ENCODE measurements around the gene CAMK1. TPM values are rescaled to one million over a fixed set of nuclear protein-coding genes. Genes with fewer than 3 reads are reported as not detected.

The CAMK1 gene
- 2.2 and 2.3 TPM in 2 replicates for polyA plus RNA-seq (2013)

- no peak within 1 kb of the TSS for H3K23ac ChIP-seq (ENCODE audit: low read length)
- no peak within 1 kb of the TSS for H3K4ac ChIP-seq (ENCODE audit: low read depth, low read length)
- peak within 1 kb of the TSS; percentile 41 for H4K91ac ChIP-seq (ENCODE audit: low read depth, low read length)
- peak within 1 kb of the TSS; percentile 48 for H2AFZ ChIP-seq (ENCODE audit: insufficient read depth, low read length, poor library complexity)
- H3K27me3 ChIP-seq (ENCODE audit: insufficient read depth, low read length): no peaks in the 10 kb centered on the region
- WGBS (ENCODE audit: extremely low coverage, insufficient coverage, insufficient read length): no CpG with 5 or more reads among the region's 49 CpGs
- H3K18ac ChIP-seq (ENCODE audit: low read length): no peak within 1 kb of the TSS
- peak within 1 kb of the TSS; percentile 72 for H4K8ac ChIP-seq (ENCODE audit: low read depth, low read length)
- peak within 1 kb of the TSS; percentile 47 for H3K14ac ChIP-seq (ENCODE audit: low read length)
- no peaks in the 10 kb centered on the region for H3K79me2 ChIP-seq (ENCODE audit: control insufficient read depth, insufficient read depth, low read length, poor library complexity)
- DNase-seq: peak; percentile 38 to 72
- H3K36me3 ChIP-seq (ENCODE audit: control insufficient read depth in 1 of 2, insufficient read depth in 2 of 2, low read length in 2 of 2): no peaks in the 10 kb centered on the region
- peak within 1 kb of the TSS; percentile 64 for H3K4me3 ChIP-seq (ENCODE audit: low read depth, low read length)
- H2BK12ac ChIP-seq (ENCODE audit: low read length): no peak within 1 kb of the TSS
- peak within 1 kb of the TSS; percentile 80 for H3K4me2 ChIP-seq (ENCODE audit: low read length)
- H3K4me1 ChIP-seq (ENCODE audit: control insufficient read depth in 1 of 2, insufficient read depth in 2 of 2, low read length in 2 of 2): peaks cover 7 to 12% of the 10 kb centered on the region in 2 experiments
- H3K9ac ChIP-seq (ENCODE audit: low read length): peak within 1 kb of the TSS; percentile 65
- H2BK5ac ChIP-seq (ENCODE audit: low read depth, low read length, poor library complexity): no peak within 1 kb of the TSS
- peaks cover 7% of the 10 kb centered on the region for H3K79me1 ChIP-seq (ENCODE audit: low read length)
- H3K9me3 ChIP-seq (ENCODE audit: insufficient read depth, low read depth, low read length): no peaks in the 10 kb centered on the region
- H2BK120ac ChIP-seq (ENCODE audit: insufficient read depth, low read length, poor library complexity): peak within 1 kb of the TSS; percentile 26
- peak within 1 kb of the TSS; percentile 6 for H4K12ac ChIP-seq (ENCODE audit: low read depth, low read length)
- H2AK5ac ChIP-seq (ENCODE audit: low read length): peak within 1 kb of the TSS; percentile 2
- H3K27ac ChIP-seq (ENCODE audit: low read depth, low read length): no peak within 1 kb of the TSS
These were observed at the start of gene CAMK1 for GRCh38 chr3:9769426-9770275. Gene CAMK1 (minus strand): TSS chr3:9769947. CDS start chr3:9767749, 2,198 bp downstream.

- WGBS (ENCODE audit: extremely low coverage, insufficient coverage, insufficient read length): 100% methylated on average over 1 of the region's 7 CpGs
- no peak for DNase-seq
- H3K4me2 ChIP-seq (ENCODE audit: low read length): no peak overlapping the region
These were observed 49.1 kb upstream of the CAMK1 start for GRCh38 chr3:9818666-9819335.

DNA sequence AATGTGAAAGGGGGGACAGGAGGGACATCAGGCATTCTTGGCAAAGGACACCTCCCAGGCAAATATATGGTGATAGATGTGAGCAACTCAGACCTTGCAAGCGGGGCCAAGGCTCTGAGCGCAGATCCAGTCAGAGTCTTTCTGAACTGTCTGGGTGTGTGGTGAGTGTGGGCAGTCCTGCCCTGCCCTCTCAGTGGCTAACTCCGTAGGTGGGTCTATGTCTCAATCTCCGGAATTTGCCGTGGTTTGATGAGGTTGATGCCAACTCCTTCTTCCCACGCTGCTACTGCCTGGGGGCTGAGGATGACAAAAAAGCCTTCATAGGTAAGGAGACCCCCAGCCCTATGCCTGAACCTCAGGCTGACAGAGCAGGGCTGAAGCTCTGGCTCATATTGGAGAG, 47.7 kb upstream of the CAMK1 start:
- H3K4ac ChIP-seq (ENCODE audit: low read depth, low read length): no peak overlapping the region
- H3K14ac ChIP-seq (ENCODE audit: low read length): no peak overlapping the region
- DNase-seq: no peak
- H3K18ac ChIP-seq (ENCODE audit: low read length): no peak overlapping the region
- H3K9me3 ChIP-seq (ENCODE audit: insufficient read depth, low read depth, low read length): no peaks in the 10 kb centered on the region
- no peak overlapping the region for H2AK5ac ChIP-seq (ENCODE audit: low read length)
- no peak overlapping the region for H4K8ac ChIP-seq (ENCODE audit: low read depth, low read length)
- H3K27ac ChIP-seq (ENCODE audit: low read depth, low read length): no peak overlapping the region
- no peak overlapping the region for H2BK5ac ChIP-seq (ENCODE audit: low read depth, low read length, poor library complexity)
- no peak overlapping the region for H3K9ac ChIP-seq (ENCODE audit: low read length)
- peaks cover 6 to 15% of the 10 kb centered on the region in 2 experiments for H3K36me3 ChIP-seq (ENCODE audit: control insufficient read depth in 1 of 2, insufficient read depth in 2 of 2, low read length in 2 of 2)
- no peaks in the 10 kb centered on the region for H3K79me2 ChIP-seq (ENCODE audit: control insufficient read depth, insufficient read depth, low read length, poor library complexity)
- H2BK120ac ChIP-seq (ENCODE audit: insufficient read depth, low read length, poor library complexity): no peak overlapping the region
- H4K91ac ChIP-seq (ENCODE audit: low read depth, low read length): no peak overlapping the region
- no peak overlapping the region for H3K23ac ChIP-seq (ENCODE audit: low read length)
- H3K27me3 ChIP-seq (ENCODE audit: insufficient read depth, low read length): no peaks in the 10 kb centered on the region
- no CpG with 5 or more reads among the region's 6 CpGs for WGBS (ENCODE audit: extremely low coverage, insufficient coverage, insufficient read length)
- no peaks in the 10 kb centered on the region for H3K79me1 ChIP-seq (ENCODE audit: low read length)
- H3K4me2 ChIP-seq (ENCODE audit: low read length): no peak overlapping the region
- H3K4me3 ChIP-seq (ENCODE audit: low read depth, low read length): no peak overlapping the region
- H4K12ac ChIP-seq (ENCODE audit: low read depth, low read length): no peak overlapping the region
- no peak overlapping the region for H2BK12ac ChIP-seq (ENCODE audit: low read length)
- no peaks in the 10 kb centered on the region for H3K4me1 ChIP-seq (ENCODE audit: control insufficient read depth in 1 of 2, insufficient read depth in 2 of 2, low read length in 2 of 2)
- no peak overlapping the region for H2AFZ ChIP-seq (ENCODE audit: insufficient read depth, low read length, poor library complexity)

More at GRCh38 chr3:9818666-9819335, 49.1 kb upstream of the CAMK1 start:
- Histone ChIP-seq H3K9me3 (ENCODE audit: insufficient read depth, low read depth, low read length) (no peaks in the 10 kb centered on the region), H3K4ac (ENCODE audit: low read depth, low read length) (no peak overlapping the region), H3K9ac (ENCODE audit: low read length) (no peak overlapping the region), H3K14ac (ENCODE audit: low read length) (no peak overlapping the region), H3K36me3 (ENCODE audit: control insufficient read depth in 1 of 2, insufficient read depth in 2 of 2, low read length in 2 of 2) (peaks cover 0 to 8% of the 10 kb centered on the region in 2 experiments), H4K12ac (ENCODE audit: low read depth, low read length) (no peak overlapping the region), H2BK12ac (ENCODE audit: low read length) (no peak overlapping the region), H3K4me3 (ENCODE audit: low read depth, low read length) (no peak overlapping the region), H2BK120ac (ENCODE audit: insufficient read depth, low read length, poor library complexity) (no peak overlapping the region), H3K79me1 (ENCODE audit: low read length) (no peaks in the 10 kb centered on the region), H4K91ac (ENCODE audit: low read depth, low read length) (no peak overlapping the region), H3K27me3 (ENCODE audit: insufficient read depth, low read length) (no peaks in the 10 kb centered on the region), H3K23ac (ENCODE audit: low read length) (no peak overlapping the region), H4K8ac (ENCODE audit: low read depth, low read length) (no peak overlapping the region), H2AK5ac (ENCODE audit: low read length) (no peak overlapping the region), H3K4me1 (ENCODE audit: control insufficient read depth in 1 of 2, insufficient read depth in 2 of 2, low read length in 2 of 2) (no peaks in the 10 kb centered on the region), H2AFZ (ENCODE audit: insufficient read depth, low read length, poor library complexity) (no peak overlapping the region), H3K79me2 (ENCODE audit: control insufficient read depth, insufficient read depth, low read length, poor library complexity) (no peaks in the 10 kb centered on the region), H3K27ac (ENCODE audit: low read depth, low read length) (no peak overlapping the region), H3K18ac (ENCODE audit: low read length) (no peak overlapping the region), H2BK5ac (ENCODE audit: low read depth, low read length, poor library complexity) (no peak overlapping the region)

GRCh38 chr3:9815986-9816385, 46.2 kb upstream of the CAMK1 start:
- H3K4me2 ChIP-seq (ENCODE audit: low read length): no peak overlapping the region
- no peak overlapping the region for H4K12ac ChIP-seq (ENCODE audit: low read depth, low read length)
- H2BK120ac ChIP-seq (ENCODE audit: insufficient read depth, low read length, poor library complexity): no peak overlapping the region
- H3K4me1 ChIP-seq (ENCODE audit: control insufficient read depth in 1 of 2, insufficient read depth in 2 of 2, low read length in 2 of 2): no peaks in the 10 kb centered on the region
- DNase-seq: no peak
- H3K36me3 ChIP-seq (ENCODE audit: control insufficient read depth in 1 of 2, insufficient read depth in 2 of 2, low read length in 2 of 2): peaks cover 6 to 15% of the 10 kb centered on the region in 2 experiments
- no peak overlapping the region for H3K23ac ChIP-seq (ENCODE audit: low read length)
- no peak overlapping the region for H2BK5ac ChIP-seq (ENCODE audit: low read depth, low read length, poor library complexity)
- H3K79me1 ChIP-seq (ENCODE audit: low read length): no peaks in the 10 kb centered on the region
- no peaks in the 10 kb centered on the region for H3K79me2 ChIP-seq (ENCODE audit: control insufficient read depth, insufficient read depth, low read length, poor library complexity)
- no peak overlapping the region for H3K4ac ChIP-seq (ENCODE audit: low read depth, low read length)
- H3K27ac ChIP-seq (ENCODE audit: low read depth, low read length): no peak overlapping the region
- no CpG with 5 or more reads among the region's 9 CpGs for WGBS (ENCODE audit: extremely low coverage, insufficient coverage, insufficient read length)
- no peak overlapping the region for H4K8ac ChIP-seq (ENCODE audit: low read depth, low read length)
- H2AK5ac ChIP-seq (ENCODE audit: low read length): no peak overlapping the region
- H3K14ac ChIP-seq (ENCODE audit: low read length): no peak overlapping the region
- H2BK12ac ChIP-seq (ENCODE audit: low read length): no peak overlapping the region
- no peak overlapping the region for H3K18ac ChIP-seq (ENCODE audit: low read length)
- no peak overlapping the region for H2AFZ ChIP-seq (ENCODE audit: insufficient read depth, low read length, poor library complexity)
- H3K9me3 ChIP-seq (ENCODE audit: insufficient read depth, low read depth, low read length): no peaks in the 10 kb centered on the region
- no peak overlapping the region for H3K4me3 ChIP-seq (ENCODE audit: low read depth, low read length)
- no peak overlapping the region for H3K9ac ChIP-seq (ENCODE audit: low read length)
- no peak overlapping the region for H4K91ac ChIP-seq (ENCODE audit: low read depth, low read length)
- H3K27me3 ChIP-seq (ENCODE audit: insufficient read depth, low read length): no peaks in the 10 kb centered on the region

All from trophoblast cell (in vitro differentiated cells and primary cell).